Activated CD8-positive, alpha-beta memory T cell treated with anti-CD3 and anti-CD28 coated beads, Interleukin-2, amount 50 U/mL, for 4 hours (primary cell): ENCODE measurements around the gene GFAP.

Source experiments
- DNase-seq: peaks from one replicate; pipeline ENCODE4 v3.0.0-alpha.2; 2020

The GFAP gene

DNA sequence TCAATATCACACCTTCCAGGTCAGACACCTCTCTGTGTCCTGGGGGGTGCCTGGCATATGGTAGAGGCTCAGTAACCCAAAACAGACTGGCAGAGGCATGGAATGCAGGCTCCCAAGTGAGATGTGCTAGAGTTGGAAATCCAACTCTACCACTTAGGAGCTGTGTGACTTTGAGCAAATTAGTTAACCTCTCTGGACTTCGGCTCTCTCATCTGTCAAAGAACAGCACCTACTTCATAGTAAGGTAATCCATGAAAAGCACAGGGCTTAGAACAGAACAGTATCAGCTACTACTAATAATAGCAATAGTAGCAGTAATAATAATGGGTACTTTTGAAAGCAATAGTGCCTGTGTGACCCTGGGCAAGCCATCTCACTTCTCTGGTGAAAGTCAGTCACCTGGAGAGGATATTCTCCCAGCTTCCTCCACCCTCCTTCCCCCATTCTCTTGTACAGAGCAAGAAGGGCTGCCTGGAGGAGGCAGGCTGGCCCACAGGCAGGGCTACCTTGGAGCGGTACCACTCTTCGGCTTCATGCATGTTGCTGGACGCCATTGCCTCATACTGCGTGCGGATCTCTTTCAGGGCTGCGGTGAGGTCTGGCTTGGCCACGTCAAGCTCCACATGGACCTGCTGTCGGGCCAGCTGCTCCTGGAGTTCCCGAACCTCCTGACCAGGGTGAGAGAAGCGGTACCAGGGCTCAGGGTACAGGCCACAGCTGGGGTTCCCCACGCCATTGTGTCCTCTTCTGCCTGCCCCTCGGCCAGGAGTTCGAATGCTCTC is 2.3 kb downstream of the GFAP start:
- no peak for DNase-seq

GRCh38 chr17:44911133-44912001 is 3.9 kb downstream of the GFAP start:
- peak; percentile 54 for DNase-seq

DNA sequence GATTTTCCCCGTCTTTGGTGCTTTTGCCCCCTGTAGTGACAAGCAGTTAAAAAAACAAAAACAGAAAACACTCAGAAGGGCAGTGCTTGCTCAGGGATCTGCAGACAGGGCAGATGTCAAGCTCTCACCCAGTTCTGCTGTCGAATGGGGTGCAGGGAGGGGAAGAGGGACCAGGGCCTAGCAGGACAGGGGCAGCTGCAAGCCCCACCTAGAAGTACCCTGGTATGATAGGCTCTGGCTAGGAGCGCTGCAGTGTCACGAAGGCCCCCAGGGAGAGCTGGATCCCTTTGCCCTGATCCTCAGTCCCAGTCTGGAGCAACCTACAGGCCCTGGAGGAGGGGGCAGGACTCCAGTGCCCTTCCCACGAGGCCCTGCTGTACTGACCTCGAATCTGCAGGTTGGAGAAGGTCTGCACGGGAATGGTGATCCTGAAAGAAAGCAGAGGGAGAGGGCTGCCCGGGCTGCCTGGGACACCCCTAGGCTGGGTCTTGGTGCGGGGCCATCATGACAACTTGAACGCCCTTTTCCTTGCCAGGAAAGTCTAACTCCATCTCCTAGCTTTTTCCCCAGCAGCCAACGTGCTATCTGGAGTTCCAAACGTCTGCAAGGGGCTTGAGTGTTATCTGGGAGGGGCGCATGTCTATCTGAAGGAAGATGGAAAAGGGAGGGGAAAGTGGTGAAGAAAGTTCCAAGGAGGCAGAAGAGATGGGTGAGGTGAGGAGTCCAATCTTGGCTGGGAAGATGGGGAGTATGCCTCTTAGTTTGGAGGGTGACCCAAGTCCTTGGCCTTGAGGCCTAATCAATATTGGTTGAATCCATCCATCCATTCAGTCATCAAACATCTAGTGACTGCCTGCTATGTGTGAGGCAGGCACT is 4.8 kb downstream of the GFAP start:
- DNase-seq: no peak

GRCh38 chr17:44909681-44910144 is 5.6 kb downstream of the GFAP start:
- DNase-seq: no peak

DNA sequence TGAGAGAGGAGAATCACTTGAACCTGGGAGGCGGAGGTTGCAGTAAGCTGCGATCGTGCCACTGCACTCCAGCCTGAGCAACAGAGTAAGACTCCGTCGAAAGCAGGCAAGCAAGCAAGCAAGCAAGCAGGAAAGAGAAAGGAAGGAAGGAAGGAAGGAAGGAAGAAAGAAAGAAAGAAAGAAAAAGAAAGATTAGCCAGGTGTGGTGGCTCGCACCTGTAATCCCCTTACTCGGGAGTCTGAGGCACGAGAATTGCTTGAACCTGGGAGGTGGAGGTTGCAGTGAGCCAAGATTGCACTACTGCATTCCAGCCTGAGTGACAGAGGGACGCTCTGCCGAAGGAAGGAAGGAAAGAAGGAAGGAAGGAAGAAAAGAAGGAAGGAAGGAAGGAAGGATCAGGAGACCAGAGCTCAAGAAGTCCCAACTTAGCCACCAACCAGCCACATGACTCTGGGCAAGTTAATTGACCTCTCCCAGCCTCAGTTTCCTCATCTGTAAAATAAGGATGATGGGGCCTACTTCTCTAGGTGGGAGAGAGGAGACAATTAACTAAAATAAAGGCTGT is 6.5 kb downstream of the GFAP start:
- DNase-seq: no peak

DNA sequence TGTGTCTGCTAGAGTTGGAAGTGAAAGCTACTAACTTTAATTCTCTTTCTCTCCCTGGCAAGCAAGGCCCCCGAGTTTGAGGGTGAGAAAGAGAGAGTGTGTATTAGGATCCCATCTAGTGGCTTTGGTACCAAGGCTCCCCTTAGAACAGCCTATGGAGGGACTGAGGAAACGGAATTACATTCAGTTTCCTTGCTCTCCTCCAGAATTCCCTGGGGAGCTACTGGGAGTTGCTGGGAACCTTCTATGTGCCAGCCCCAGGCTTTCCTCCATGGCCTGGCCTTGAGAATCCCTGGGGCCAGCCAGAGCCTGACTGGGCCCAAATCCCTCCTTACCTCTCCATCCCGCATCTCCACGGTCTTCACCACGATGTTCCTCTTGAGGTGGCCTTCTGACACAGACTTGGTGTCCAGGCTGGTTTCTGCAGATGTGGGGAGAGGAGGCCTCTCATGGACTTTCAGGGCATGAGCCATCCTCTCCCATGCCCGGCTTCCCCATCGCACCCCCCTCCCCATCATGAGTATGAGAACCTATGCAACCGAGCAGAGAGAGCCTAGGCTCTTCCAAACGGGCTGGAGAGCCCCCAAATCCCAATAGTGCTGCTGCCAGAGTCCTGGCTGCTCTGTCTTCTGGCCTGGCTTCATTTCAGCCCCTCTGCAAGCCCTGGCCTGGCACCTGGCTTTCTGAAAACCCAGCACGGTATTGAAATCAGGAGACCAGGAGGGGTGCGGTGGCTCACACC is 7.4 kb downstream of the GFAP start:
- no peak for DNase-seq

- DNase-seq: no peak
Measured at GRCh38 chr17:44906763-44907728, 8.3 kb downstream of the GFAP start.

DNA sequence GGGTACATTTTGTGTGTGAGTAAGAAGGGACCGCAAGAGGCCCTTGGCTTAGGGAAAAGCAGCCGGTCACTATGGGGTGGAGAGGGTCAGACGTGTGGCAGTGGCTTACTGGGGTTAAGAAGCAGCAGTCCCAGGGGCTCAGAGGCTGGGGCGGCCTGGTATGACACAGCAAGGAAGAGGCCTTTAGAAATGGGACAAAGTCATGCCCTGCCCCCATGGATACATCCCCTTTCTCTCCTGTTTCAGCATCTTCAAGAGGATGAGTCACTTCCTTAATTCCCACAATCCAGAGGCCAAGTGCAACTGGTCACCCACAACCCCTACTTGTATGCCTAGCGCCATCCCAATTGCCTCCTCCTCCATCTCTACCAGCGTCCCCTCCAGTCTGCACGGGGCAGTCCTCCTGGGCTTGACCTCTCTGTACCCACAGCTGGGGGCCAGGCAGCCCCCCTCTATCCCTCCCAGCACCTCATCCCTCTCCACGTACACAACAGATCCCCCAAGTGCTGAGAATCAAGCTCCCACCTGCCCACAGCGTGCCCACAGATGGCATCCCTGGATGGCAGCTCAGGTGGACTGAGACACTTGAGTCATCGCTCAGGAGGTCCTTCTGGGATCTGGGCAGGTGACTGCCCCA is 9.2 kb downstream of the GFAP start:
- DNase-seq: no peak

DNA sequence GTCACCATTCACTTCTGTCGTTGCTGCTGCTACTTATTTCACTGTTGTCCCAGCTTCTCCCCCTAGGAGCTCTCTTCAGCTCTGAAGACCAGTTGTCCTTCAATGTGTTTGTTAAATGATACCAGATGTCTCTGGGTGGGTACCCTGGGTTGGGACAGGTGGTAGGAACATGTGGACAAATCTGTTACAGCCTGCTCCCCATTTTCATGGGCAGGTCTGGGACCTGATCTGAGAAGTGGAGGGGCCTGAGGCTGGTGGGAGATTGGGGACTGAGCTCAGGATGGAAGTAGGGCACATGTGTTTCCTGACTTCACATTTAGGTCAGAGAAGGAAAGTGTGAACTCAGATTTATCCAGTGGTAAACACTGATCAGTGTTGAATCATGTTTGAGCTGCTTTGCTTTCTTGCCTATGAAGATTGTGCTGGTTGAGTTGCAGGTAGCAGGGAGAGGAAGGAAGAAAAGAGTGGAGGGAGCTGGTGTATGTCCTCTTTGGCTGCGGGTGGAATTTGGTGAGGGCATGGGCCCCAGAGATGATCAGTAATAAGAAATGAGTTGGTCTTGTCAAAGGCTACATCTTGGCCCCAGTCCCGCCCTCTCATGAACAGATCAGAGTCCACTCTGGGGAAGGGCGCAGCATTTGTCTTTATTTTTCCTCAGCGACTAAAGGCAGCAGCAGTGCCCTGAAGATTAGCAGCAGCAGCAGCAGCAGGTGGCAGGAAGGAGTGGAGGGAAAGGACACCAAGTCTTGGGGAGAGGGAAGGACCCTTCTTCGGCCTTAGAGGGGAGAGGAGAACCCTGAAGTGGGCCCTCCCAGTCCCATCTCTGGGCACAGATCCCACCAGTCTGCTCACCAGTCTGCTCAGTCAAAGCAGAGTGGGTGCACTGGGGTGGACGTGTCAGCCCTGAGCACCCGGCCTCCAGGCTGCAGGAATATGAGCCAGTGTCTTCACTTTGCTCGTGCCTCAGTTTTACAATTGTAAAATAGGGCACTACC is 10.0 kb downstream of the GFAP start:
- DNase-seq: no peak

GRCh38 chr17:44904001-44904984 is 11.0 kb downstream of the GFAP start:
- no peak for DNase-seq

DNA sequence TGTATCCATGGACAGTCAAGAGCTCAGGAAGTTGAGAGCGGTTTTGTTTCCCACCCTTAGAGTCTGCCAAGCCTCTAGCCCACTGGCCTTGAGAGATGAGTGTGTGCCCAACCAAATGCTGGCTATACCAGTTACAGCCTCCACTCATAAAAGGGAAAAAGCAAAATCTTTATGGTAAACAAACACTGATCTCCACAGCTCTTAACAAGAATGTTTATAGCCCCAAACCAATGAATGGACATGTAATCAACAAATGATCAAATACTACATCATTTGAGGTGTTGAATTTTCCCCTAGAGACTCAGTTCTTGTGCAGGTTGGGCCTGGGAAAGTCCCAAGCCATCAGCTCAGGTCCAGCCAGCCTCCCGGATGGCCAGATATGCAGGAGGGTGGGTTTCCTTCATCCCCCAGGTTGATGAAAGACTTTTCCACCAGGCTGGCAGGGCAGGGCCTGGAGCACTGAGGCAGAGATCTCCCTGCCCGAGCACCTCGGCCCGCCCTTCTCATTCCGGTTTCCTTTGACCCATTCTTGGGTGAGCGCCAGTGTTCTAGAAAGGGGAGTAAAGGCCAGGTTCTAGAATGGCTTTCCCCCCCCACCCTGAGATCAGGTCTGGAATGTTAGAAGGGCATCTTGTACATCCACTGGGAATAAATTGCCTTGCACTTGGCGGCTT is 12.2 kb downstream of the GFAP start:
- DNase-seq: no peak

DNA sequence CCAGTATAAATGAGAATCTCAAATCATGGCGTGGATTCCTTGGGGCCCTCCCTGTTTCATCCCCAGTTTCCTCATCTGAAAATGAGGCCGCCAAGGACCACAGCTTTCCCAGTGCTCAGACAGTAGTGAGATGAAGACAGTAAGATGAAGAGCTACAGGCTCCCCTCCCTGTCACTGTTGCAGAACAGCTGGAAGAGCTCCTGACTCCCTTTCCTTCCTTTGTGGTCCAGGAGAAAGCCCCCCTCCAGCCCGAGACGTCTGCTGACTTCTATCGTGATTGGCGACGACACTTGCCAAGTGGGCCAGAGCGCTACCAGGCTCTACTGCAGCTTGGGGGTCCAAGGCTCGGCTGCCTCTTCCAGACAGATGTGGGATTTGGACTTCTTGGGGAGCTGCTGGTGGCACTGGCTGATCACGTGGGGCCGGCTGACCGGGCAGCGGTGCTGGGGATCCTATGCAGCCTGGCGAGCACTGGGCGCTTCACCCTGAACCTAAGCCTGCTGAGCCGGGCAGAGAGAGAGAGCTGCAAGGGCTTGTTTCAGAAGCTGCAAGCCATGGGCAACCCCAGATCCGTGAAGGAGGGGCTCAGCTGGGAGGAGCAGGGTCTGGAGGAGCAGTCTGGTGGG is 13.1 kb downstream of the GFAP start:
- no peak for DNase-seq

DNA sequence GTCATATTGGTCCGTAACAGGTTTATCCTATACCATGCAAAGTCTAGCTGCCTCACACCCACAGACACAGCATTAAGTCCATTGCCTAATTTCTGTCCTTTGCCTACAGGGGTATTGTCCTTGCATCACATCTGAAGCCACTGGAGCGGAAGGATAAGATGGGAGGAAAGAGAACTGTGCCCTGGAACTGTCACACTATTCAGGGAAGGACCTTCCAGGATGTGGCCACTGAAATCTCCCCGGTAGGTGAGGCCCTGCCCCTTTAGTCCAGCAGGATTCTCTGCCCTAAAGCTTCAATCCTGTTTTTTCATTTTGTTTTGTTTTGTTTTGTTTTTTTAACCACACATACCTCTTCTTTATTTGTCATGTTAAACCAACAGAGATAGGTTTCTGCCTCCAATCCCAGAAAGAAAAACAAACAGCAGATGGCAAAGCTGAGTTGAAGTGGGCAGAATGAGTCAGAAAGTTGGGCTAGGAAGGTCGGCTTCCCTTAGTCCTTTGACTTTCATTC is 13.8 kb downstream of the GFAP start:
- DNase-seq: no peak

- no peak for DNase-seq
Measured at GRCh38 chr17:44900894-44901293, 14.4 kb downstream of the GFAP start.

GRCh38 chr17:44899074-44899782 is 16.1 kb downstream of the GFAP start, which contains the start of gene EFTUD2:
TSS of gene EFTUD2 (minus strand) at chr17:44899445. CDS start at chr17:44894521, 4,924 bp downstream.
- peak; percentile 92 for DNase-seq

DNA sequence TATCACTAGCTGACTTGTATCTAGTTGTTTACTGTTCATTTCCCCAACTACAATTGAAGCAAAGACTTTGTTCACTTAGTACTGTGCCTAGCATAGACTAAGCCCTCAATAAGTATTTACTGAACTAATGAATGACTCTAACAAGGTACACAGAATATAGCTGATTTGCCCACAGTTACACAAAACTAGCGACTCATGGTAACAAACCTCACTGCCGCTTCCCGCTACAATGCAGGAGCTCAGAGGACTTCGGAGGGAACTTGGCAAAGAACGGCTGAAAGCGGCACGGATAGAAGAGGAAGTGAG is 16.6 kb downstream of the GFAP start:
- no peak for DNase-seq
